Upper lobe of right lung (tissue), 1 donor: ENCODE measurements around the gene METTL2B. TPM values are rescaled to one million over a fixed set of nuclear protein-coding genes. Genes with fewer than 3 reads are reported as not detected.
"Not testable (repeated sequence)": the region's sequence is repeated elsewhere in the genome, so short reads cannot be mapped to it uniquely, and the experiment has no call there.

ENCODE experiments used
- ATAC-seq: fragments of 200-7000 bp; cut with Tn5 transposase; one replicate; pipeline ENCODE4 v1.9.1; 2020; ENCODE audit warnings: mild to moderate bottlenecking, moderate library complexity
- DNase-seq: peaks from one replicate; pipeline ENCODE4 v3.0.0-alpha.2; 2020
- H3K27ac ChIP-seq: fragments of 200-600 bp; one replicate; pipeline ENCODE4 v1.8.0; 2022
- H3K27me3 ChIP-seq: fragments of 200-600 bp; one replicate; pipeline ENCODE4 v1.8.0; 2022; ENCODE audit warnings: mild to moderate bottlenecking
- H3K36me3 ChIP-seq: fragments of 200-600 bp; one replicate; pipeline ENCODE4 v1.8.0; 2022
- H3K4me1 ChIP-seq: fragments of 200-600 bp; one replicate; pipeline ENCODE4 v1.8.0; 2022
- H3K4me3 ChIP-seq: fragments of 200-600 bp; one replicate; pipeline ENCODE4 v1.8.0; 2022; ENCODE audit warnings: mild to moderate bottlenecking
- H3K9me3 ChIP-seq: fragments of 200-600 bp; one replicate; pipeline ENCODE4 v1.8.0; 2022
- CTCF ChIP-seq: fragments of 200-600 bp; IDR thresholded peaks from one replicate; pipeline ENCODE4 v1.8.0; 2022; ENCODE audit warnings: antibody characterized with exemption
- intact Hi-C: fragments of 100-400 bp; cut with DNase I; formaldehyde crosslinking; loops from one replicate; pipeline ENCODE4 v1.11.0; 2022
- long read RNA-seq: library from polyadenylated mRNA; unstranded; transcript quantifications from one replicate; pipeline ENCODE4 v2.0.0, GENCODE V29; 2021
- total RNA-seq: library from RNA; stranded (reverse); fragmentation: NEBNext Ultra II Directional; extraction: Animal tissue kit (Norgen Biotek cat#: 25700); gene quantifications from one replicate; pipeline ENCODE4 v1.2.1, GENCODE V29; 2021
- donor health status: DM: no; HTN: yes; CAD: no; lungs with severe emphysema.

METTL2B gene, protein sequence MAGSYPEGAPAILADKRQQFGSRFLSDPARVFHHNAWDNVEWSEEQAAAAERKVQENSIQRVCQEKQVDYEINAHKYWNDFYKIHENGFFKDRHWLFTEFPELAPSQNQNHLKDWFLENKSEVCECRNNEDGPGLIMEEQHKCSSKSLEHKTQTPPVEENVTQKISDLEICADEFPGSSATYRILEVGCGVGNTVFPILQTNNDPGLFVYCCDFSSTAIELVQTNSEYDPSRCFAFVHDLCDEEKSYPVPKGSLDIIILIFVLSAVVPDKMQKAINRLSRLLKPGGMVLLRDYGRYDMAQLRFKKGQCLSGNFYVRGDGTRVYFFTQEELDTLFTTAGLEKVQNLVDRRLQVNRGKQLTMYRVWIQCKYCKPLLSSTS
- 22.1 TPM for total RNA-seq
- long read RNA-seq, partial matches to known transcripts, result 1 of 7 reads
- long read RNA-seq, other reads (novel, unspliced or antisense), result 1 of 7 reads

GRCh38 chr7:128476402-128477335, at the start of gene METTL2B:
METTL2B (plus strand) TSS chr7:128476748; CDS start chr7:128476766, 18 bp downstream.
- peak; percentile 95 for DNase-seq
- intact Hi-C loops, H3K9me3 ChIP-seq, H3K4me1 ChIP-seq, H3K27me3 ChIP-seq: not testable (repeated sequence)
- peak within 1 kb of the TSS; percentile 72 for H3K4me3 ChIP-seq
- H3K36me3 ChIP-seq, result peaks cover 21% of the 10 kb centered on the region
- H3K27ac ChIP-seq, result peak within 1 kb of the TSS; percentile 81
- peak; percentile 44 for TF ChIP-seq CTCF
- ATAC-seq, result peak; percentile 99

- Histone ChIP-seq H3K27ac (no peak overlapping the region), H3K4me3 (no peak overlapping the region), H3K4me1 (peaks cover 9% of the 10 kb centered on the region), H3K36me3 (no peaks in the 10 kb centered on the region), H3K9me3 (no peaks in the 10 kb centered on the region), H3K27me3 (no peaks in the 10 kb centered on the region)
- intact Hi-C loops, result loop anchor here (5.0 kb wide), 1 partner anchor 35 kb away; no protein-coding TSS in a partner anchor
- peak; percentile 83 for TF ChIP-seq CTCF
- DNase-seq (no peak), ATAC-seq (peak; percentile 79)
Observed at GRCh38 chr7:128427289-128427891, 49.2 kb upstream of the METTL2B start.

DNA sequence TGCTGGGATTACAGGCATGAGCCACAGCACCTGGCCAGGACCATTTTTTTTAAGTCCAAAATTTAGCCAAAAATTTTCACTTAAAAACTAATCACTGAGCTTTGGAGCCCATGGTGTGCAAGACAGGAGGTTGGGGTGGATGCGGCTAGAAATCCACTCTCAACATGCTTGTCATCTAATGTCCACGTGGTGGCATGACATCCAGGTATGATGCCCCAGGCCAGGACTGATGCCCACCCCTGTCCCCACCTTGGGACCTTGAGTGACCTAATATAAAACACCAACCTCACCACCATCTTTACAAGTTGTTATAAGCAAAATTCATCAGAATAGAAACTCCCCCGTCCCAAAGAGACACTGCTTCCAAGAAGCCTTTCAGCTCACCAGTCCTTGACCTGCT, 46.3 kb upstream of the METTL2B start:
- H3K27ac ChIP-seq, result no peak overlapping the region
- H3K4me3 ChIP-seq, result no peak overlapping the region
- TF ChIP-seq CTCF, result no peak
- H3K9me3 ChIP-seq, result no peaks in the 10 kb centered on the region
- no peak for ATAC-seq
- H3K36me3 ChIP-seq, result no peaks in the 10 kb centered on the region
- no peaks in the 10 kb centered on the region for H3K4me1 ChIP-seq
- intact Hi-C loops, result no loop called here
- no peaks in the 10 kb centered on the region for H3K27me3 ChIP-seq
- DNase-seq, result no peak

- peak; percentile 86 for ATAC-seq
- peak; percentile 73 for DNase-seq
Observed at GRCh38 chr7:128431221-128431620, 45.3 kb upstream of the METTL2B start.

More at GRCh38 chr7:128431221-128431620, 45.3 kb upstream of the METTL2B start:
- no peaks in the 10 kb centered on the region for H3K9me3 ChIP-seq
- intact Hi-C loops, result no loop called here
- no peak overlapping the region for H3K4me3 ChIP-seq
- H3K27me3 ChIP-seq, result no peaks in the 10 kb centered on the region
- H3K27ac ChIP-seq, result no peak overlapping the region
- H3K36me3 ChIP-seq, result no peaks in the 10 kb centered on the region
- H3K4me1 ChIP-seq, result no peaks in the 10 kb centered on the region
- TF ChIP-seq CTCF, result no peak
